Neutrophil (primary cell): ENCODE data around the gene GRK4.
"Not testable (repeated sequence)": the region's sequence is repeated elsewhere in the genome, so short reads cannot be mapped to it uniquely, and the experiment has no call there.

Source experiments
- H3K27ac ChIP-seq: fragments of 200-600 bp; sonication (generic); 2 replicates; pipeline ENCODE4 v1.5.1; 2016; ENCODE audit warnings: mild to moderate bottlenecking, moderate library complexity
- H3K27me3 ChIP-seq: fragments of 200-600 bp; sonication (generic); 2 replicates; pipeline ENCODE4 v1.6.0; 2016; ENCODE audit warnings: mild to moderate bottlenecking
- H3K36me3 ChIP-seq: fragments of 200-600 bp; sonication (generic); 2 replicates; pipeline ENCODE4 v1.5.1; 2017
- H3K4me1 ChIP-seq, 2 experiments: fragments of 200-600 bp in 1 of 2; sonication (generic) in 1 of 2; 1 replicate in 1 of 2; 2 replicates in 1 of 2; pipeline versions ENCODE4 v1.5.1 to v1.6.1; 2013 to 2016; ENCODE audit warnings: low read depth in 1 of 2, low read length in 1 of 2, mild to moderate bottlenecking in 1 of 2, moderate library complexity in 1 of 2; ENCODE audit not compliant: control insufficient read depth in 1 of 2, insufficient read depth in 1 of 2
- H3K4me3 ChIP-seq, 2 experiments: fragments of 200-600 bp in 1 of 2; sonication (generic) in 1 of 2; 1 replicate in 1 of 2; 2 replicates in 1 of 2; pipeline ENCODE4 v1.5.1; 2013 to 2016; ENCODE audit warnings: low read depth in 1 of 2, low read length in 1 of 2, mild to moderate bottlenecking in 1 of 2, moderate library complexity in 1 of 2
- H3K9me3 ChIP-seq: fragments of 200-600 bp; sonication (generic); 2 replicates; pipeline ENCODE4 v1.5.1; 2016
- CTCF ChIP-seq: fragments of 200-600 bp; sonication (generic); IDR thresholded peaks from 2 replicates; pipeline ENCODE4 v1.5.1; 2016; ENCODE audit warnings: antibody characterized with exemption

GRK4 gene

GRCh38 chr4:2963175-2963965, at the start of gene GRK4, which contains the start of gene NOP14:
Gene GRK4 (plus strand): TSS chr4:2963571. CDS start chr4:2964071, 500 bp downstream.
Gene NOP14 (minus strand): TSS chr4:2963406. CDS start chr4:2963319, 87 bp downstream.
- H3K27me3 ChIP-seq: peaks cover 14% of the 10 kb centered on the region
- no peaks in the 10 kb centered on the region for H3K36me3 ChIP-seq
- H3K27ac ChIP-seq: peak within 1 kb of the TSS; percentile 68
- peak; percentile 65 for TF ChIP-seq CTCF
- H3K9me3 ChIP-seq: no peaks in the 10 kb centered on the region
- H3K4me1 ChIP-seq: peaks cover 24 to 27% of the 10 kb centered on the region in 2 experiments
- peak within 1 kb of the TSS; percentile 91 to 95 for H3K4me3 ChIP-seq

DNA sequence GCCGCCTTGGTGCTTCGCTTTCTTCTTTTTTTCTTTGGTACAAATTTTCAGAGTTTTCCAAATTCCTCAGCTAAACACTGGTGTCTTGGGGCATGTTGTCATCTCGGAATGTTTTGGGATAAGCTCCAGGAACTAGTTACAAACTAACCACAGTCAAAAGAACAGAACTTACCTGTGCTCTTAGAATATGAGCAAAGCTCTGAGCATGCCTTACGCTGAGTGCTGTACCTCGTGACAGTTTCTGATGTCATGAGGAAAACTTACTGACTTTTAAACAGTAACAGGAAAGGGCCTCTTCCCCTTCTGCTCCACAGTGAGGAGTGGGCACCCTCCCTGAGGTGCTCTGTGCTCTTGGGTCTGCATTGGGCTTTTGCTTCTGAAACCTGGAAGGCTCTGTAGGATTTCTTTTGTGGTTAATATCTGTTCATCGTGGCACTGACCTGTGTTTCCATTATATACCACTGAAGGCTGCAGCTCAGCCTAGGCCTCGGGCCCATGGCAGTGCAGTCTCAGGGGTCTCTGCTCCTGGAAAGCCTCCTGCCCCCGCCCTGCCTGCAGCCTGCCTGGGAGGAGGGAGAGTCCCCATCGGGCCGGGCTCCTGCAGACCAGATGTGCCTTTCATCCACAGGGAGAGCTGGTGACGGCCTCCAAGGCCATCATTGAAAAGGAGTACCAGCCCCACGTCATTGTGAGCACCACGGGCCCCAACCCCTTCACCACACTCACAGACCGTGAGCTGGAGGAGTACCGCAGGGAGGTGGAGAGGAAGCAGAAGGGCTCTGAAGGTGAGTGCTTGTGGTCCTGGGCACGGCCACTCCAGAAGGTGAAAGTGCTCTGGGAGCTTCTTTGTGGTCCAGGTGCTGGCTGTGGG, 48.9 kb upstream of the GRK4 start:
- Histone ChIP-seq H3K36me3 (peaks cover 83% of the 10 kb centered on the region), H3K4me1 (peaks cover 4 to 8% of the 10 kb centered on the region in 2 experiments), H3K4me3 (no peak overlapping the region), H3K27me3 (no peaks in the 10 kb centered on the region), H3K9me3 (no peaks in the 10 kb centered on the region), H3K27ac (peak overlapping the region; percentile 57)
- no peak for TF ChIP-seq CTCF

- H3K4me3 ChIP-seq: no peak overlapping the region
- no peaks in the 10 kb centered on the region for H3K9me3 ChIP-seq
- H3K4me1 ChIP-seq: peaks cover 4 to 8% of the 10 kb centered on the region in 2 experiments
- no peak for TF ChIP-seq CTCF
- no peak overlapping the region for H3K27ac ChIP-seq
- H3K36me3 ChIP-seq: peaks cover 70% of the 10 kb centered on the region
- no peaks in the 10 kb centered on the region for H3K27me3 ChIP-seq
Measured at GRCh38 chr4:2915789-2916188, 47.6 kb upstream of the GRK4 start.

GRCh38 chr4:2916696-2917095, 46.7 kb upstream of the GRK4 start:
- not testable (repeated sequence) for H3K27me3 ChIP-seq
- peaks cover 62% of the 10 kb centered on the region for H3K36me3 ChIP-seq

GRCh38 chr4:2918300-2918699, 45.1 kb upstream of the GRK4 start:
- not testable (repeated sequence) for H3K27ac ChIP-seq, H3K27me3 ChIP-seq, H3K9me3 ChIP-seq, H3K4me3 ChIP-seq
- Histone ChIP-seq H3K36me3 (peaks cover 61% of the 10 kb centered on the region), H3K4me1 (peaks cover 14 to 16% of the 10 kb centered on the region in 2 experiments)

More at GRCh38 chr4:2916696-2917095, 46.7 kb upstream of the GRK4 start:
- not testable (repeated sequence) for H3K4me1 ChIP-seq, H3K27ac ChIP-seq, H3K4me3 ChIP-seq, H3K9me3 ChIP-seq

GRCh38 chr4:2918714-2919113, 44.7 kb upstream of the GRK4 start:
- H3K36me3 ChIP-seq: peaks cover 61% of the 10 kb centered on the region

GRCh38 chr4:2922453-2923101, 40.8 kb upstream of the GRK4 start:
- H3K36me3 ChIP-seq: peaks cover 66% of the 10 kb centered on the region
- H3K27me3 ChIP-seq, H3K4me3 ChIP-seq, H3K9me3 ChIP-seq: not testable (repeated sequence)
- peaks cover 8 to 12% of the 10 kb centered on the region in 2 experiments for H3K4me1 ChIP-seq
- H3K27ac ChIP-seq: peak overlapping the region; percentile 29

More at GRCh38 chr4:2918714-2919113, 44.7 kb upstream of the GRK4 start:
- H3K4me3 ChIP-seq, H3K9me3 ChIP-seq, H3K27ac ChIP-seq, H3K27me3 ChIP-seq: not testable (repeated sequence)
- H3K4me1 ChIP-seq: peaks cover 15 to 17% of the 10 kb centered on the region in 2 experiments
